Measurements from ENCODE around the gene LPP. TPM values are rescaled to one million over a fixed set of nuclear protein-coding genes. Genes with fewer than 3 reads are reported as not detected.

The LPP gene
- polyA plus RNA-seq, 1 experiment: 60.0 TPM

DNA sequence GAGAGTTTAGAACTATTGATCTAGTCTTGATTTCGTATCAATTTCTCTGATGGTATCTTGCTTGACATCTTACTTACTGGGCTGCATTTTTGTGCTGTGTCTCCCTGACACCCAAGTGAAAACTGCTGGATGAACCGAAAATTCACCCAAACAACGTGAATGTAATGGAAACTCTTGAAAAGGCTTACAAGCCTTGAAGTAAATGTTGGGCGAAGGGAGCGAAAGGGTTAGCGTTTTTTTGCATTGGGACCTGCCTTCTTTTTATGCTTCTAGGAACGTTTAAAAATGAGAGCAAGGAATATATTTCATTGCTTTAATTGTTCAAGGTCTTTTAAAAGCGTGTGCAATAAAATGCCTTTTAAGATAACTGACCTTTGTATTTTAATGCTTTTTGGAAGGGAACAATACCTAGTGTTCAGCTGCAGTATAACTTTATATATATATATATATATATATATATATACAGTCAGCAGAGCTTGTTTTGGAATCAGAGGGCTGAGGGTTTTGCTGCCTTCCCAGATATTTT, 94.1 kb downstream of the LPP start:
- Histone ChIP-seq H3K4me3 (ENCODE audit: low read depth, low read length) (no peak overlapping the region), H3K36me3 (ENCODE audit: control insufficient read depth, insufficient read depth, low read length) (no peaks in the 10 kb centered on the region), H3K27me3 (ENCODE audit: control insufficient read depth, insufficient read depth, low read length) (no peaks in the 10 kb centered on the region)
- TF ChIP-seq, protein P1, sequence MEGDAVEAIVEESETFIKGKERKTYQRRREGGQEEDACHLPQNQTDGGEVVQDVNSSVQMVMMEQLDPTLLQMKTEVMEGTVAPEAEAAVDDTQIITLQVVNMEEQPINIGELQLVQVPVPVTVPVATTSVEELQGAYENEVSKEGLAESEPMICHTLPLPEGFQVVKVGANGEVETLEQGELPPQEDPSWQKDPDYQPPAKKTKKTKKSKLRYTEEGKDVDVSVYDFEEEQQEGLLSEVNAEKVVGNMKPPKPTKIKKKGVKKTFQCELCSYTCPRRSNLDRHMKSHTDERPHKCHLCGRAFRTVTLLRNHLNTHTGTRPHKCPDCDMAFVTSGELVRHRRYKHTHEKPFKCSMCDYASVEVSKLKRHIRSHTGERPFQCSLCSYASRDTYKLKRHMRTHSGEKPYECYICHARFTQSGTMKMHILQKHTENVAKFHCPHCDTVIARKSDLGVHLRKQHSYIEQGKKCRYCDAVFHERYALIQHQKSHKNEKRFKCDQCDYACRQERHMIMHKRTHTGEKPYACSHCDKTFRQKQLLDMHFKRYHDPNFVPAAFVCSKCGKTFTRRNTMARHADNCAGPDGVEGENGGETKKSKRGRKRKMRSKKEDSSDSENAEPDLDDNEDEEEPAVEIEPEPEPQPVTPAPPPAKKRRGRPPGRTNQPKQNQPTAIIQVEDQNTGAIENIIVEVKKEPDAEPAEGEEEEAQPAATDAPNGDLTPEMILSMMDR (IDR thresholded peaks at IDR 0.05; ENCODE audit: insufficient read depth, low read depth, low read length): no peak
- DNase-seq (ENCODE audit: low read depth): no peak
- ChIA-PET POLR2A (no interaction called here), CTCF (no interaction called here)

DNA sequence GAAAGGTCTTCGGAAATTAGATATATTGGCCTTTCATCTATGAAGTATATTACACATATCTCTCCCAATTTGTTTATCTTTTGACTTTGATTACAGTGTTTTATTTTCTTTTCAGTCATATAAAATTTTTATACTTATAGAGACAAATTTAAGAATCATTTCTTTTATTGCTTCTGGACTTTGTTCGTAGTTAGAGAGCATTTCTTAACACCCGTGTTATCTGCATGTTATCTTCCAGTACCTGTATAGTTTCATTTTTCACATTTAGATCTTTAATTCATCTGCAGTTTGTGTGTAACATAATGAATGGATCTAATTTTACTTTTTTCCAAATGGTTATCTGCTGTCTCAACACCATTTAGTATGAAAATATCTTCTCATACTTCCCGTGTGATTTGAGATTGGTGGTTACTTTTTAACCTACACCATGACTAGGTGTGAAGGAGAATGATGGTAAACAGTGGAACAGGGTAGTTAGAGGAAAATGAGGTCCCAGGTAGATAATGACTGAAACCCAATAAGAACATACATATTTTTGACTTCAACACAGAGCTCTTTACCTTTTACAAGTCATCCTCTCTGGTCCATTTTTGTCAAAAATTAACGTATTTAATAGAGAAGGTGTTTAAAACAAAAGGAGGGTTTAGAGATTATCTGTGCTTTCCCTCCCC, 99.3 kb downstream of the LPP start:
- Histone ChIP-seq H3K27me3 (ENCODE audit: control insufficient read depth, insufficient read depth, low read length) (no peaks in the 10 kb centered on the region), H3K4me3 (ENCODE audit: low read depth, low read length) (no peak overlapping the region), H3K36me3 (ENCODE audit: control insufficient read depth, insufficient read depth, low read length) (no peaks in the 10 kb centered on the region)
- TF ChIP-seq, protein P1 (IDR thresholded peaks at IDR 0.05; ENCODE audit: insufficient read depth, low read depth, low read length): no peak
- ChIA-PET POLR2A (no interaction called here), CTCF (no interaction called here)
- no peak for DNase-seq (ENCODE audit: low read depth)

DNA sequence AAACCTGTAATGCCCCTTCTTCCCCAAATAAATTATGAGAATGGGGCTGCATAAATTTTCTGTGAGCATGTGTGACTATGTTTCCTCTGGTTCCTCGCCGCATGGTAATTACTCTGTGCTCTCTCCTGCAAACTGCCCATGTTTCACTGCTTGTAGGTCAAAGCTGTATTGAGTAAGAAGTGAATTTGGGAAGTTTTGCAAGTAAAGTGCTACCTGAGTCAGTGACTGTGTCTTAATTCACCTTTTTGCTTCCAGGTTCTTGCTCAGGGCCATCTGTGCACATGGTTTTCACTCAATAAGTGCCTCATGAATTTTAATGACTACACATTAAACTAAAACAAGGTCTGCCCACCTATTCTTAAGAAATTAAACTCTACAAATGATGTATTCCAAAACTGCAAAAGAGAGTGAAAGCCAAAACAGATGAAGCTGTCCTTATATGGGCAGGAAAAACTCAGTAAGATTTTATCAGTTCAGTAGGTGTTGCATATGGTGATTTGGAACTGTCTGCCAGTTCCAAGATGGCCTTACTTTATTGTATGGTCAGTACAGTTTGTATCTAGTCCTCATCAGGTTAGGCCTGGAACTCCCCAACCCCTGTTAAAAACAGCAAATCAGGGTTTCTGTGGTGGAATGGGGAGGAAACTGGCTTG, 100.0 kb downstream of the LPP start:
- CTCF ChIA-PET: no interaction called here
- Histone ChIP-seq H3K36me3 (ENCODE audit: control insufficient read depth, insufficient read depth, low read length) (no peaks in the 10 kb centered on the region), H3K27me3 (ENCODE audit: control insufficient read depth, insufficient read depth, low read length) (no peaks in the 10 kb centered on the region), H3K4me3 (ENCODE audit: low read depth, low read length) (no peak overlapping the region)
- POLR2A ChIA-PET: no interaction called here
- no peak for DNase-seq (ENCODE audit: low read depth)
- TF ChIP-seq, protein P1 (IDR thresholded peaks at IDR 0.05; ENCODE audit: insufficient read depth, low read depth, low read length): no peak

DNA sequence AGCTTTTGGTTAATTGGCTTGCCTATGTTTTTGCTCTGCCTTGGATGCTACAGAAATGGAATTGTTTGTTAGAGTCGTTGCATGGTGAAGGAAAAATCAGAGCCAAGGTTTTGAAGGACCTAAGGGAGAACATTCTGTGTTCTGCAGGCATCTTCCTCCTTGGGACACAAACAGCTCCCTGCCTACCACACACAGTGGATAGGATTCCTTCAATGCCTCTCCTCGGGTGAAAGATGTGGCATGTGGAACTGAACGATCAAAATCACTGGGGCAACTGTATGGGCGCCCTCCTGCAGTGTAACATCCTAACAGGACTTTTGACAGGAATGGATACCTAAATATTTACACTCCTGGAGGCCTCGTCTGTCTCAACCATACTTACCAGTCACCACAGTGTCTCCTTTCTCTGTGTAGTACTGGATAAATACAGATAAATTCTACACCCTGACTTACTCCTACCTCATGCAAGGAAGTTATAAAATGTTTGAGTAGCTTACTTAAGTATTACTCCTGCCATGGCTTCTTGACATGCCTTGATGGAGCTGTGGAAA, 100.6 kb downstream of the LPP start:
- Histone ChIP-seq H3K27me3 (ENCODE audit: control insufficient read depth, insufficient read depth, low read length) (no peaks in the 10 kb centered on the region), H3K4me3 (ENCODE audit: low read depth, low read length) (no peak overlapping the region), H3K36me3 (ENCODE audit: control insufficient read depth, insufficient read depth, low read length) (no peaks in the 10 kb centered on the region)
- DNase-seq (ENCODE audit: low read depth): no peak
- ChIA-PET POLR2A (no interaction called here), CTCF (interaction anchor here (0.6 kb wide), 1 partner anchor 376 kb away, joined by 6 read pairs; no protein-coding TSS in a partner anchor)
- TF ChIP-seq, protein P1 (IDR thresholded peaks at IDR 0.05; ENCODE audit: insufficient read depth, low read depth, low read length): no peak

DNA sequence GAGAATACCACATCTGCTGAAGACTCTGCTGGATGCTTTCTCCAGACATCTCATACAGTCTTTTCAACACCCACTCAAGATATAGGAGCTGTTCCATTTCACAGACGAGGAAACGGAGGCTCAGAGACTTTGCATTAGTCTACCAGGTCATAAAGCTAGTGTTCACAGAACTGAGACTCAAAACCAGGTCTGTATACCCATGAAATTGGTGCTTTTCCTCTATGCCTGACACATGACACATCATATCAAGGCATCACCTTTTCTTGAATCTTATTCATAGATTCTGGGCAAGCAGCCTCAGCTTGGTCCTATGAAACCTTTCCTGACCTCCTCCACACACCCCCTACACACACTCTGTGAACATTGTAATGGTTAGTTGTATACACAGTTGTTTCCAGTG, 101.2 kb downstream of the LPP start:
- CTCF ChIA-PET: interaction anchor here (0.6 kb wide), 1 partner anchor 377 kb away, joined by 6 read pairs; no protein-coding TSS in a partner anchor
- H3K4me3 ChIP-seq (ENCODE audit: low read depth, low read length): no peak overlapping the region
- TF ChIP-seq, protein P1 (IDR thresholded peaks at IDR 0.05; ENCODE audit: insufficient read depth, low read depth, low read length): no peak
- POLR2A ChIA-PET: no interaction called here
- H3K27me3 ChIP-seq (ENCODE audit: control insufficient read depth, insufficient read depth, low read length): no peaks in the 10 kb centered on the region
- no peaks in the 10 kb centered on the region for H3K36me3 ChIP-seq (ENCODE audit: control insufficient read depth, insufficient read depth, low read length)
- DNase-seq (ENCODE audit: low read depth): no peak
